Ishikawa (cell line): ENCODE data around the gene TP73.

Experiments
- CEBPB ChIP-seq: IDR thresholded peaks from 2 replicates; pipeline ENCODE4 v1.6.1; 2012
- CREB1 ChIP-seq: IDR thresholded peaks from 2 replicates; pipeline ENCODE4 v1.6.1; 2012; ENCODE audit warnings: low read depth
- EGR1 ChIP-seq: IDR thresholded peaks from 2 replicates; pipeline ENCODE4 v1.6.1; 2012
- EP300 ChIP-seq: IDR thresholded peaks from 2 replicates; pipeline ENCODE4 v1.6.1; 2012; ENCODE audit warnings: borderline replicate concordance
- FOXM1 ChIP-seq: IDR thresholded peaks from 2 replicates; pipeline ENCODE4 v1.6.1; 2012; ENCODE audit warnings: low read depth, borderline replicate concordance
- MAX ChIP-seq: IDR thresholded peaks from 2 replicates; pipeline ENCODE4 v1.6.1; 2012
- NFIC ChIP-seq: IDR thresholded peaks from 2 replicates; pipeline ENCODE4 v1.6.1; 2012
- RAD21 ChIP-seq: IDR thresholded peaks from 2 replicates; pipeline ENCODE4 v1.6.1; 2012; ENCODE audit warnings: low read depth
- REST ChIP-seq: IDR thresholded peaks from 2 replicates; pipeline ENCODE4 v1.6.1; 2012; ENCODE audit warnings: low read depth, mild to moderate bottlenecking
- TAF1 ChIP-seq: IDR thresholded peaks from 2 replicates; pipeline ENCODE4 v1.6.1; 2012; ENCODE audit warnings: low read depth, mild to moderate bottlenecking
- TCF12 ChIP-seq: IDR thresholded peaks from 2 replicates; pipeline ENCODE4 v1.6.1; 2012; ENCODE audit warnings: low read depth
- TEAD4 ChIP-seq: IDR thresholded peaks from 2 replicates; pipeline ENCODE4 v1.6.1; 2012
- USF1 ChIP-seq: IDR thresholded peaks from 2 replicates; pipeline ENCODE4 v1.6.1; 2012
- YY1 ChIP-seq: IDR thresholded peaks from 2 replicates; pipeline ENCODE4 v1.6.1; 2012; ENCODE audit warnings: low read depth
- ZBTB7A ChIP-seq: IDR thresholded peaks from 2 replicates; pipeline ENCODE4 v1.6.1; 2012; ENCODE audit warnings: low read depth

The TP73 gene

DNA sequence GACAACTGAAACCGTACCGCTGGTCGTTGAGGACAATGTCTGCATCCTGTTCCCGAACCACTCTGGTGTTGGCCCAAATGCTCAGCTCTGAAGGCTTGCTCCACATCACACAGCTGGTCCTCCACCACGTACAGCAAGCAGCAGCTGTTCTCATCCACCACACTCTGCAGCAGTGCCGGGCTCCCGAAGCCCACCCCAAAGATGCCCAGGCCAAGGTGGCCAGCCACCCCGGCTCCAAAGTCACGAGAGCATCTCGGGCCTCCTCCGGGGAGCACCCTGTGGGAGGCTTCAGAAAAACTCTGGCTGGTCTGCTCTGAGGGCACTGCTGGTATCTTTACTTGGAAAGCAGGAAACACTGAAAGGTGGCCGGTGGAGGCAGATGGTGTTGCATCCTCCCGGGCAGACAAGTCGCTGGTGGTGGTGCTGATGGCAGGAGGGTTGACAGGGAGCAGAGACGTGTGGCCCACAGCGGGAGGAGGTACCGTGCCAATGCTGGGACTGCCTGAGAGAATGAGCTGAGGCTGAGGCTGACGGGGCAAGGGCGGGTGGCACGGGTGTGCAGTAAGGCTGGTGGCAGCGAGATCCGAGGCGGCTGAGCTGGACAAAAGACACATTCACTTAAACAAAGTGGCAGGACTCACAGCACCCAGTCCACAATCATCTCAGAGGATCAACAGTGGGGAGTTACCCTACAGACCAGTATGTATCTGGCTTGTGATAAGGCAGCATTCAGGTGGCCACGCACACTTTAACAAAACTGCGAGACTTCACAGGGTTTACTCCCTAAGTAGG, 93.5 kb downstream of the TP73 start:
- TF ChIP-seq REST (no peak), USF1 (no peak), CREB1 (no peak), YY1 (no peak), FOXM1 (no peak), RAD21 (no peak), TEAD4 (no peak), ZBTB7A (no peak)

DNA sequence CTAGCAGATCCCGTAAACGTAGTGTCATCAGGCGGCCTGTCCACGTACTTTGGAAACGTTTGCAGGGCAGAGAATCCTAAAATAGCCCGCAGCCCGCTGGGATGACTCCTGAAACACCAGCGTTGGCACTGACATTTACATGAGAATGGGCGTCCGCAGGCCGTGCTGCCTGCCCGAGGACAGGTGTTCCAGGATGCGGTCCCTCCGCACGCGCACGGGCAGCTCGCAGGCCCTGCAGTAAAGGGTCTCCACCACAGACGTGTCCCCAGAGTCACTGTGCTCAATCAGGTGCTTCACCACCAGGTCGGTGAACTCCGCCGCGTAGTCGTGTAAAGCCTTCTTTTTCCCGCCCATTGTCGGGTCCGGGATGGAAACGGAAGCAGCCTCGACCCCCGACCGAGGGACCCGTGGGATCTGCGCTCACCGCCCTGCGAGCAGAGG, 94.1 kb downstream of the TP73 start:
- no peak for TF ChIP-seq TEAD4
- TF ChIP-seq MAX, result no peak
- no peak for TF ChIP-seq ZBTB7A
- TF ChIP-seq YY1, result no peak
- TF ChIP-seq TCF12, result no peak
- TF ChIP-seq EP300, result no peak
- no peak for TF ChIP-seq RAD21
- no peak for TF ChIP-seq FOXM1
- no peak for TF ChIP-seq REST
- no peak for TF ChIP-seq CEBPB
- no peak for TF ChIP-seq CREB1
- TF ChIP-seq NFIC, result no peak
- no peak for TF ChIP-seq USF1
- no peak for TF ChIP-seq TAF1
- no peak for TF ChIP-seq EGR1

GRCh38 chr1:3746830-3747521, 94.7 kb downstream of the TP73 start:
- no peak for TF ChIP-seq TEAD4
- 0 out of 2 replicates have a peak, but pooled peaks have one; percentile 16 for TF ChIP-seq YY1
- TF ChIP-seq RAD21, result no peak
- peak; percentile 43; the same call in 1 of the 2 replicates for TF ChIP-seq TAF1

- TF ChIP-seq CEBPB (no peak), EP300 (no peak), REST (no peak), YY1 (no peak), CREB1 (no peak), NFIC (no peak), EGR1 (no peak)
Measured at GRCh38 chr1:3747522-3747848, 95.2 kb downstream of the TP73 start.

DNA sequence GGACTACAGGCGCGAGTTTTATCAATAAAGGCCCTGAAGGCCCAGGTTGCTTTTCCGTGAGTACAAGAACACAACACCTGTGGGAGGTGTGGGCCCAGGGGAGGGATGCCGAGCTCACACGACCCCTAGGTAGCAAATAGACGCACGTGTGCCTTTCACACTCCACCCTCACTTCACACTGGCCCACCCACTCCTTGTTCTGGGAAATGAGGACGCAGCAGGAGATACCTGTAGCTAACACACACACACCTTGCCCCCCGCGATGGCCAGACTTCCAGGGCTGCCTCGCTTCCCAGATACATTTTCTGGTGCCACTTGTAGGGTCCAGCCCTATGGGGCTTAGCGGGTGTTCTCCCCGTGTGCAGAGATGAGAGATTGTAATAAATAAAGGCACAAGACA, 95.6 kb downstream of the TP73 start:
- TF ChIP-seq EP300 (no peak), MAX (no peak), TAF1 (no peak), ZBTB7A (no peak), TCF12 (no peak), RAD21 (no peak), CEBPB (no peak), FOXM1 (no peak), EGR1 (no peak), YY1 (no peak), NFIC (no peak), REST (no peak), CREB1 (no peak)
